Hepatocyte (in vitro differentiated cells): ENCODE results near the gene CPNE4.

Experiments
- EZH2 ChIP-seq: fragments of 200-600 bp; sonication (generic); IDR thresholded peaks from 2 replicates; pipeline ENCODE4 v1.6.1; 2016; ENCODE audit warnings: antibody characterized with exemption, mild to moderate bottlenecking, borderline replicate concordance
- EZH2phosphoT487 ChIP-seq: fragments of 200-600 bp; sonication (generic); IDR thresholded peaks from one replicate; pipeline ENCODE4 v1.6.1; 2018; ENCODE audit warnings: antibody characterized with exemption, mild to moderate bottlenecking, low read depth, moderate library complexity; ENCODE audit not compliant: unreplicated experiment, severe bottlenecking
- TF ChIP-seq, protein P1 (sequence below): fragments of 200-600 bp; sonication (generic); IDR thresholded peaks from 2 replicates; pipeline ENCODE4 v1.5.1; 2016; ENCODE audit warnings: antibody characterized with exemption, mild to moderate bottlenecking; ENCODE audit not compliant: poor library complexity

DNA sequence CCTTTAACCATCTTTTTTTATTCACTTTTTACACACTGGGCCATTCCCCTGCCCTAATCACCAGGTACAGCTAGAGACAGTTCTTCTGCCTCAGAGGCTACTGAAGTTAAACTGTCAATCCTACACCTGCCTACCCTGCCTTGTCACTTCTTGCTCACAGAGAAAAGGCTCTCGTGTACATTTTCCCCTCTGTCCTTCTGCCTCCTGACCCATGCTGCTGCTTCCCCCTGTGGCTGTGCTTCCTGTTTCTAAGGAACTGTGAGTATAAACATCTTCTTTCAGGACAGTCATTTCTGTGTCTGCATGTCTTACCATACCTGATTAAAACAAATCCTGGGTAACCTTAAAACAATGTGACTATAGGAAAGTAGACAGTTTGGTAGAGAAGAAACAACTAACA is 295.6 kb downstream of the CPNE4 start:
- TF ChIP-seq EZH2 (no peak), EZH2phosphoT487 (no peak)
- TF ChIP-seq, protein P1, sequence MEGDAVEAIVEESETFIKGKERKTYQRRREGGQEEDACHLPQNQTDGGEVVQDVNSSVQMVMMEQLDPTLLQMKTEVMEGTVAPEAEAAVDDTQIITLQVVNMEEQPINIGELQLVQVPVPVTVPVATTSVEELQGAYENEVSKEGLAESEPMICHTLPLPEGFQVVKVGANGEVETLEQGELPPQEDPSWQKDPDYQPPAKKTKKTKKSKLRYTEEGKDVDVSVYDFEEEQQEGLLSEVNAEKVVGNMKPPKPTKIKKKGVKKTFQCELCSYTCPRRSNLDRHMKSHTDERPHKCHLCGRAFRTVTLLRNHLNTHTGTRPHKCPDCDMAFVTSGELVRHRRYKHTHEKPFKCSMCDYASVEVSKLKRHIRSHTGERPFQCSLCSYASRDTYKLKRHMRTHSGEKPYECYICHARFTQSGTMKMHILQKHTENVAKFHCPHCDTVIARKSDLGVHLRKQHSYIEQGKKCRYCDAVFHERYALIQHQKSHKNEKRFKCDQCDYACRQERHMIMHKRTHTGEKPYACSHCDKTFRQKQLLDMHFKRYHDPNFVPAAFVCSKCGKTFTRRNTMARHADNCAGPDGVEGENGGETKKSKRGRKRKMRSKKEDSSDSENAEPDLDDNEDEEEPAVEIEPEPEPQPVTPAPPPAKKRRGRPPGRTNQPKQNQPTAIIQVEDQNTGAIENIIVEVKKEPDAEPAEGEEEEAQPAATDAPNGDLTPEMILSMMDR = no peak
